Neural cell (in vitro differentiated cells): Measurements from ENCODE around the gene OR51G2. TPM values are rescaled to one million over a fixed set of nuclear protein-coding genes. Genes with fewer than 3 reads are reported as not detected.

Experiments used
- H2AFZ ChIP-seq: fragments of 200-600, 300-800 bp; sonication (generic), shearing (Covaris generic); 2 replicates; pipeline ENCODE4 v1.6.0; 2014; ENCODE audit warnings: low read depth, mild to moderate bottlenecking, antibody characterized with exemption, low read length, moderate library complexity
- H3F3A ChIP-seq: fragments of 200-600 bp; shearing (Covaris generic); 2 replicates; pipeline ENCODE4 v1.6.1; 2016; ENCODE audit warnings: mild to moderate bottlenecking, moderate library complexity, mixed read lengths, antibody characterized with exemption, low read length; ENCODE audit not compliant: insufficient read depth, poor library complexity, severe bottlenecking
- H3K27ac ChIP-seq: fragments of 200-600, 300-800 bp; sonication (generic), shearing (Covaris generic); 2 replicates; pipeline ENCODE4 v1.5.1; 2014; ENCODE audit warnings: mild to moderate bottlenecking, low read length, moderate library complexity
- H3K27me3 ChIP-seq: fragments of 300-800, 200-600 bp; sonication (generic), shearing (Covaris generic); 2 replicates; pipeline ENCODE4 v1.6.0; 2014; ENCODE audit warnings: mild to moderate bottlenecking, low read depth, low read length, moderate library complexity; ENCODE audit not compliant: insufficient read depth
- H3K36me3 ChIP-seq: fragments of 300-800, 200-600 bp; sonication (generic), shearing (Covaris generic); 2 replicates; pipeline ENCODE4 v1.5.1; 2014; ENCODE audit warnings: mild to moderate bottlenecking, antibody characterized with exemption, low read length, moderate library complexity; ENCODE audit not compliant: insufficient read depth
- H3K4me2 ChIP-seq: fragments of 300-800, 200-600 bp; sonication (generic), shearing (Covaris generic); 2 replicates; pipeline ENCODE4 v1.6.0; 2014; ENCODE audit warnings: mild to moderate bottlenecking, low read length
- H3K4me3 ChIP-seq: fragments of 300-800, 200-600 bp; sonication (generic), shearing (Covaris generic); 2 replicates; pipeline ENCODE4 v1.5.1; 2014; ENCODE audit warnings: mild to moderate bottlenecking, low read length, moderate library complexity
- H3K79me2 ChIP-seq: fragments of 200-600 bp; shearing (Covaris generic); replicated peaks from 2 replicates; pipeline ENCODE4 v1.6.0; 2014; ENCODE audit warnings: mild to moderate bottlenecking, low read length, moderate library complexity; ENCODE audit not compliant: insufficient read depth
- H3K9ac ChIP-seq: fragments of 300-800, 200-600 bp; sonication (generic), shearing (Covaris generic); 2 replicates; pipeline ENCODE4 v1.6.1; 2016; ENCODE audit warnings: mild to moderate bottlenecking, low read length, mixed read lengths
- H3K9me2 ChIP-seq: fragments of 200-600 bp; shearing (Covaris generic); 2 replicates; pipeline ENCODE4 v1.6.1; 2016; ENCODE audit warnings: mild to moderate bottlenecking, low read length, mixed read lengths; ENCODE audit not compliant: insufficient read depth
- H3K9me3 ChIP-seq: fragments of 200-600, 300-800 bp; sonication (generic), shearing (Covaris generic); 2 replicates; pipeline ENCODE4 v1.6.1; 2016; ENCODE audit warnings: mild to moderate bottlenecking, mixed run types, low read length, moderate library complexity, mixed read lengths
- H4K20me1 ChIP-seq: fragments of 200-600 bp; shearing (Covaris generic); 2 replicates; pipeline ENCODE4 v1.6.1; 2016; ENCODE audit warnings: mild to moderate bottlenecking, mixed run types; ENCODE audit not compliant: insufficient read depth
- CTCF ChIP-seq: fragments of 450-650 bp; IDR thresholded peaks from 2 replicates; pipeline ENCODE4 v1.5.1; 2014; ENCODE audit warnings: antibody characterized with exemption, mild to moderate bottlenecking, moderate library complexity; ENCODE audit not compliant: poor library complexity, severe bottlenecking
- EP300 ChIP-seq: fragments of 450-650 bp; conservative IDR thresholded peaks from 2 replicates; pipeline ENCODE4 v1.6.1; 2014; ENCODE audit warnings: antibody characterized with exemption, mild to moderate bottlenecking, moderate library complexity; ENCODE audit not compliant: poor library complexity, severe bottlenecking
- EZH2 ChIP-seq: fragments of 200-600, 300-800 bp; shearing (Covaris generic), sonication (generic); IDR thresholded peaks from 2 replicates; pipeline ENCODE4 v1.6.1; 2014; ENCODE audit warnings: antibody characterized with exemption, low read length, borderline replicate concordance, mild to moderate bottlenecking; ENCODE audit not compliant: insufficient read depth, poor library complexity, severe bottlenecking
- MXI1 ChIP-seq: fragments of 450-650 bp; conservative IDR thresholded peaks from 2 replicates; pipeline ENCODE4 v1.6.1; 2014; ENCODE audit warnings: antibody characterized with exemption, mild to moderate bottlenecking; ENCODE audit not compliant: poor library complexity, severe bottlenecking
- POLR2AphosphoS5 ChIP-seq: IDR thresholded peaks from 2 replicates; pipeline ENCODE4 v1.6.1; 2012
- RAD21 ChIP-seq: fragments of 450-650 bp; conservative IDR thresholded peaks from 2 replicates; pipeline ENCODE4 v1.6.1; 2014; ENCODE audit warnings: antibody characterized with exemption, mild to moderate bottlenecking, moderate library complexity
- SMC3 ChIP-seq: fragments of 450-650 bp; conservative IDR thresholded peaks from 2 replicates; pipeline ENCODE4 v1.6.1; 2014; ENCODE audit warnings: antibody characterized with exemption, mild to moderate bottlenecking, moderate library complexity; ENCODE audit not compliant: poor library complexity
- TAF1 ChIP-seq: IDR thresholded peaks from 2 replicates; pipeline ENCODE4 v1.6.1; 2012; ENCODE audit warnings: low read depth
- polyA plus RNA-seq: library from polyadenylated mRNA; depleted of rRNA; stranded (reverse); fragments of >200 nt; gene quantifications from 2 replicates; pipeline ENCODE4 v1.2.3, GENCODE V29; 2014
- TF ChIP-seq, protein P1 (sequence below): IDR thresholded peaks from 2 replicates; pipeline ENCODE4 v1.6.1; 2012; ENCODE audit warnings: borderline replicate concordance

The OR51G2 gene
- polyA plus RNA-seq, 1 donor from 2014 or later = not detected

DNA sequence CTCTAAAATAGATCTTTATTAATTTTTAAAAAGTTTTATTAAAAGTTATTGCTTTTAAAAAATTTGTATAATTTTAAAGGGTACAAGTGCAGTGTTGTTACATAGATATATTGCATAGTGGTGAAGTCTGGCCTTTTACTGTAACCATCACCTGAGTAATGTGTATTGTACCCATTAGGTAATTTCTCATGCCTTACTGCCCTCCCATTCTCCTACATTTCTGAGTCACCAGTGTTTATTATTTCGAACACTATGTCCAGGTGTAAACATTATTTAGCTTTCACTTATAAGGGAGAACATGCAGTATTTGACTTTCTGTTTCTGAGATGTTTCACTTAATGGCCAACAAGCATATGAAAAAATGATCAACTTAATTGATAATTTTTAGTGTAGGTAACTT lies 2.6 kb upstream of the OR51G2 start:
- Histone ChIP-seq H3K27ac (no peak overlapping the region), H3F3A (no peaks in the 10 kb centered on the region), H3K4me2 (no peak overlapping the region), H3K36me3 (no peaks in the 10 kb centered on the region), H2AFZ (no peak overlapping the region), H3K27me3 (no peaks in the 10 kb centered on the region), H3K9ac (no peak overlapping the region), H3K9me2 (no peaks in the 10 kb centered on the region), H3K9me3 (no peaks in the 10 kb centered on the region), H3K4me3 (no peak overlapping the region), H3K79me2 (no peaks in the 10 kb centered on the region), H4K20me1 (no peaks in the 10 kb centered on the region)
- no peak for TF ChIP-seq EZH2

GRCh38 chr11:4916581-4916980 lies 2.6 kb downstream of the OR51G2 start:
- TF ChIP-seq POLR2AphosphoS5 = no peak
- no peak for TF ChIP-seq EP300
- TF ChIP-seq CTCF = no peak
- no peak for TF ChIP-seq RAD21
- TF ChIP-seq EZH2 = no peak
- no peak for TF ChIP-seq MXI1
- TF ChIP-seq SMC3 = no peak
- TF ChIP-seq, protein P1, sequence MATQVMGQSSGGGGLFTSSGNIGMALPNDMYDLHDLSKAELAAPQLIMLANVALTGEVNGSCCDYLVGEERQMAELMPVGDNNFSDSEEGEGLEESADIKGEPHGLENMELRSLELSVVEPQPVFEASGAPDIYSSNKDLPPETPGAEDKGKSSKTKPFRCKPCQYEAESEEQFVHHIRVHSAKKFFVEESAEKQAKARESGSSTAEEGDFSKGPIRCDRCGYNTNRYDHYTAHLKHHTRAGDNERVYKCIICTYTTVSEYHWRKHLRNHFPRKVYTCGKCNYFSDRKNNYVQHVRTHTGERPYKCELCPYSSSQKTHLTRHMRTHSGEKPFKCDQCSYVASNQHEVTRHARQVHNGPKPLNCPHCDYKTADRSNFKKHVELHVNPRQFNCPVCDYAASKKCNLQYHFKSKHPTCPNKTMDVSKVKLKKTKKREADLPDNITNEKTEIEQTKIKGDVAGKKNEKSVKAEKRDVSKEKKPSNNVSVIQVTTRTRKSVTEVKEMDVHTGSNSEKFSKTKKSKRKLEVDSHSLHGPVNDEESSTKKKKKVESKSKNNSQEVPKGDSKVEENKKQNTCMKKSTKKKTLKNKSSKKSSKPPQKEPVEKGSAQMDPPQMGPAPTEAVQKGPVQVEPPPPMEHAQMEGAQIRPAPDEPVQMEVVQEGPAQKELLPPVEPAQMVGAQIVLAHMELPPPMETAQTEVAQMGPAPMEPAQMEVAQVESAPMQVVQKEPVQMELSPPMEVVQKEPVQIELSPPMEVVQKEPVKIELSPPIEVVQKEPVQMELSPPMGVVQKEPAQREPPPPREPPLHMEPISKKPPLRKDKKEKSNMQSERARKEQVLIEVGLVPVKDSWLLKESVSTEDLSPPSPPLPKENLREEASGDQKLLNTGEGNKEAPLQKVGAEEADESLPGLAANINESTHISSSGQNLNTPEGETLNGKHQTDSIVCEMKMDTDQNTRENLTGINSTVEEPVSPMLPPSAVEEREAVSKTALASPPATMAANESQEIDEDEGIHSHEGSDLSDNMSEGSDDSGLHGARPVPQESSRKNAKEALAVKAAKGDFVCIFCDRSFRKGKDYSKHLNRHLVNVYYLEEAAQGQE = no peak
- H3K27me3 ChIP-seq = no peaks in the 10 kb centered on the region
- H3K36me3 ChIP-seq = no peaks in the 10 kb centered on the region
- H3K9me2 ChIP-seq = no peaks in the 10 kb centered on the region
- no peak overlapping the region for H3K4me3 ChIP-seq
- H3K9ac ChIP-seq = no peak overlapping the region
- H3K79me2 ChIP-seq = no peaks in the 10 kb centered on the region
- no peak overlapping the region for H2AFZ ChIP-seq
- H3K27ac ChIP-seq = no peak overlapping the region
- H3F3A ChIP-seq = no peaks in the 10 kb centered on the region
- no peaks in the 10 kb centered on the region for H3K9me3 ChIP-seq
- H4K20me1 ChIP-seq = no peaks in the 10 kb centered on the region
- no peak overlapping the region for H3K4me2 ChIP-seq

DNA sequence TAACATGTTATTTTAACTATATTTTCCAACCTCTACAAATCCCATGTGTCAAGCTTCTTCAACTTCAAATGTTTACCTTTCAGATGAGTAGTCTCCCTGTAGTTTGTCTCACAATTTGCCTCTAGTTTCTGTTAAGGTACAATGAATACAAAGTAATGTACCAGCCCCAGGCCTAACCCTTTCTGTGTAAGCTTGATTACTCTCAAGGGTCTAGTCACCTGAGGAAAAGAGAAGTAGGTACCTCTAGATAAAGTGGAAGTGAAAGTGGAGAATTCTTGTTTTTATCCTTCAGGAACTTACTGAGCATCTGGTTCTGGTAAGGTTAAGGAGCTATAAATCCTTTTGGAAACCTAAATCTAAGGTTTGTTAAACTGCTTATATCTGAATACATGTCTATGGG lies 15.7 kb downstream of the OR51G2 start, which contains the start of gene OR51A7:
TSS of gene OR51A7 (plus strand) at position 300 of the 400 bp plus-strand sequence. CDS start 3,587 bp downstream, outside the sequence.
- Histone ChIP-seq H3K36me3 (no peaks in the 10 kb centered on the region), H3F3A (no peaks in the 10 kb centered on the region), H3K9me2 (no peaks in the 10 kb centered on the region), H3K4me3 (no peak within 1 kb of the TSS), H3K9ac (no peak within 1 kb of the TSS), H3K4me2 (no peak within 1 kb of the TSS), H4K20me1 (no peaks in the 10 kb centered on the region), H2AFZ (no peak within 1 kb of the TSS), H3K27ac (no peak within 1 kb of the TSS), H3K27me3 (no peaks in the 10 kb centered on the region), H3K79me2 (no peaks in the 10 kb centered on the region), H3K9me3 (no peaks in the 10 kb centered on the region)
- no peak for TF ChIP-seq RAD21
- TF ChIP-seq TAF1 = no peak
- no peak for TF ChIP-seq CTCF
- TF ChIP-seq POLR2AphosphoS5 = no peak
- no peak for TF ChIP-seq EP300
- no peak for TF ChIP-seq MXI1
- TF ChIP-seq SMC3 = no peak
- TF ChIP-seq, protein P1 = no peak
- TF ChIP-seq EZH2 = no peak
